DMS53 treated with DMSO at 0.1 percent for 48 hours (cell line): ENCODE results near the gene SPEF1.
"Not testable (repeated sequence)": the region's sequence is repeated elsewhere in the genome, so short reads cannot be mapped to it uniquely, and the experiment has no call there.

Experiments
- DNase-seq: peaks from one replicate; lab custom pipeline; 2025; ENCODE audit not compliant: unreplicated experiment; lab: John Stamatoyannopoulos, UW

The SPEF1 gene

GRCh38 chr20:3811467-3812258, 30.4 kb upstream of the SPEF1 start:
- peak; percentile 91 for DNase-seq

GRCh38 chr20:3808544-3808943, 27.3 kb upstream of the SPEF1 start:
- no peak for DNase-seq

- DNase-seq, result no peak
These were observed 23.5 kb upstream of the SPEF1 start for GRCh38 chr20:3804781-3805180.

- DNase-seq, result no peak
These were observed 23.1 kb upstream of the SPEF1 start for GRCh38 chr20:3804254-3804751.

GRCh38 chr20:3803854-3804253, 22.6 kb upstream of the SPEF1 start:
- no peak for DNase-seq

GRCh38 chr20:3803289-3803688, 22.0 kb upstream of the SPEF1 start:
- DNase-seq, result no peak

GRCh38 chr20:3802524-3803239, 21.4 kb upstream of the SPEF1 start:
- DNase-seq, result peak; percentile 84

- no peak for DNase-seq
These were observed 20.6 kb upstream of the SPEF1 start for GRCh38 chr20:3801846-3802245.

- no peak for DNase-seq
These were observed 20.1 kb upstream of the SPEF1 start for GRCh38 chr20:3801299-3801698.

- DNase-seq, result no peak
These were observed 19.6 kb upstream of the SPEF1 start for GRCh38 chr20:3800878-3801260.

- peak; percentile 33 for DNase-seq
These were observed 19.1 kb upstream of the SPEF1 start for GRCh38 chr20:3800256-3800877.

- no peak for DNase-seq
These were observed 17.6 kb upstream of the SPEF1 start for GRCh38 chr20:3798908-3799248.

GRCh38 chr20:3798373-3798768, 17.1 kb upstream of the SPEF1 start:
- DNase-seq, result no peak

GRCh38 chr20:3797592-3798372, 16.5 kb upstream of the SPEF1 start:
- DNase-seq, result no peak

- no peak for DNase-seq
These were observed 15.9 kb upstream of the SPEF1 start for GRCh38 chr20:3797226-3797545.

- no peak for DNase-seq
These were observed 15.4 kb upstream of the SPEF1 start for GRCh38 chr20:3796477-3797225.

- DNase-seq, result peak; percentile 85
These were observed 14.5 kb upstream of the SPEF1 start, which contains the start of gene CDC25B for GRCh38 chr20:3795511-3796468. Gene CDC25B (plus strand): TSS chr20:3796310. CDS start chr20:3796532, 222 bp downstream.

- DNase-seq, result no peak
These were observed 13.6 kb upstream of the SPEF1 start for GRCh38 chr20:3794701-3795420.

- DNase-seq, result not testable (repeated sequence)
These were observed 12.9 kb upstream of the SPEF1 start for GRCh38 chr20:3794168-3794567.
